Measurements from ENCODE around the gene SLC38A3.

The SLC38A3 gene

GRCh38 chr3:50183755-50184154 is 21.3 kb upstream of the SLC38A3 start:
- no peaks in the 10 kb centered on the region for H3K4me1 ChIP-seq (ENCODE audit: low read length)
- no peaks in the 10 kb centered on the region for H4K20me1 ChIP-seq (ENCODE audit: insufficient read depth, low read length)
- H3K4me2 ChIP-seq (ENCODE audit: low read length): no peak overlapping the region
- H3K9ac ChIP-seq (ENCODE audit: low read length): no peak overlapping the region
- TF ChIP-seq, protein P1, sequence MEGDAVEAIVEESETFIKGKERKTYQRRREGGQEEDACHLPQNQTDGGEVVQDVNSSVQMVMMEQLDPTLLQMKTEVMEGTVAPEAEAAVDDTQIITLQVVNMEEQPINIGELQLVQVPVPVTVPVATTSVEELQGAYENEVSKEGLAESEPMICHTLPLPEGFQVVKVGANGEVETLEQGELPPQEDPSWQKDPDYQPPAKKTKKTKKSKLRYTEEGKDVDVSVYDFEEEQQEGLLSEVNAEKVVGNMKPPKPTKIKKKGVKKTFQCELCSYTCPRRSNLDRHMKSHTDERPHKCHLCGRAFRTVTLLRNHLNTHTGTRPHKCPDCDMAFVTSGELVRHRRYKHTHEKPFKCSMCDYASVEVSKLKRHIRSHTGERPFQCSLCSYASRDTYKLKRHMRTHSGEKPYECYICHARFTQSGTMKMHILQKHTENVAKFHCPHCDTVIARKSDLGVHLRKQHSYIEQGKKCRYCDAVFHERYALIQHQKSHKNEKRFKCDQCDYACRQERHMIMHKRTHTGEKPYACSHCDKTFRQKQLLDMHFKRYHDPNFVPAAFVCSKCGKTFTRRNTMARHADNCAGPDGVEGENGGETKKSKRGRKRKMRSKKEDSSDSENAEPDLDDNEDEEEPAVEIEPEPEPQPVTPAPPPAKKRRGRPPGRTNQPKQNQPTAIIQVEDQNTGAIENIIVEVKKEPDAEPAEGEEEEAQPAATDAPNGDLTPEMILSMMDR (IDR thresholded peaks at IDR 0.05; ENCODE audit: low read depth, low read length): no peak
- no peak for TF ChIP-seq EZH2phosphoT487 (IDR thresholded peaks at IDR 0.05; ENCODE audit: low read depth)
- H3K27ac ChIP-seq (ENCODE audit: low read length): no peak overlapping the region
- no peaks in the 10 kb centered on the region for H3K36me3 ChIP-seq (replicated peaks; ENCODE audit: low read depth, low read length)
- H3K9me3 ChIP-seq (ENCODE audit: insufficient read depth, low read length): no peaks in the 10 kb centered on the region
- H3K27me3 ChIP-seq (ENCODE audit: low read depth, low read length): no peaks in the 10 kb centered on the region
- no peak overlapping the region for H3K4me3 ChIP-seq (ENCODE audit: low read length)
- no peaks in the 10 kb centered on the region for H3K79me2 ChIP-seq (ENCODE audit: low read length)
- H2AFZ ChIP-seq (ENCODE audit: low read depth, low read length): no peak overlapping the region

DNA sequence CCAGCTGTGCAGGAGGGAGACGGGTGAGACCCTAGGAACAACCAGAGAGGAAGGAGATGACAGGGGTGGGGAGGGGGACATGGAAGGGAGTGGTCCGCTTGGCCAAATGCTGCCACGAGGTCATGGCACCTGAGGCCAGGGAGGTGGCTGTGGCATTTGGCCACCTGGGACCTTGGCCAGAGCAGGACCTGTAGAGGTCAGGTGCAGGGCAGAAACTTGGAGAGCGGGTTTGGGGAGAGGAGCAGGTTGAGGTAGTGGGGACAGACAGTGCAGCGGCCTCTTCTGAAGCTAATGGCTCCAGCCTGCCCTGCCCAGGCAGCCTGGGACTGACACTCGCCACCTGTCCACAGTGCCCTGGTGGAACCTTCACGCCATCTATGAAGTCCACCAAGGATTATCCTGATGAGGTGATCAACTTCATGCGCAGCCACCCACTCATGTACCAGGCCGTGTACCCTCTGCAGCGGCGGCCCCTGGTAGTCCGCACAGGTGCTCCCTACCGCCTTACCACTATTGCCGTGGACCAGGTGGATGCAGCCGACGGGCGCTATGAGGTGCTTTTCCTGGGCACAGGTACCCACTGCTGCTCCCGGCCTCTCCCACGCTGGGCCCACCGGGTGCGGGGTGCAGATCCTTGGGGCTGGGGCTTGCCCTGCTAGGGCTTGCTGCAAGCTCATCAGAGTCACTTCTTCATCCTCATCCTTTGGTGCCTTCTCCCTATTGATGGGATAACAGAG is 20.7 kb upstream of the SLC38A3 start:
- H2AFZ ChIP-seq (ENCODE audit: low read depth, low read length): no peak overlapping the region

DNA sequence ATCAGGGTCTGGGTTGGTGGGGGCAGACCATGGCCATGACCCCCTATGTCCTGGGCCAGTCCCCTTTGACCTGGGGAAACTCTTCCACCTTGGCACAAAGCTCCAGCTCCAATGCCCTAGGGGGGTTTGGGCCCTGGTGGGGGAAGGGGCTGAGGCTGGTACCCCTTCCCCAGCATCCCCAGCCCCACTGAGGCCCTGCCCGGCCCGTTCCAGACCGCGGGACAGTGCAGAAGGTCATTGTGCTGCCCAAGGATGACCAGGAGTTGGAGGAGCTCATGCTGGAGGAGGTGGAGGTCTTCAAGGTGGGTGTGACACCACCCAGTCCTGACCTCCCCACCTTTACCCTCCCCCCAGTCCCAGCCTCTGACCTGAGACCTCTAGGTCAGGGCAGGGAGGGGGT is 19.8 kb upstream of the SLC38A3 start:
- H3K27me3 ChIP-seq (ENCODE audit: low read depth, low read length): no peaks in the 10 kb centered on the region
- H3K27ac ChIP-seq (ENCODE audit: low read length): no peak overlapping the region
- no peak overlapping the region for H3K4me3 ChIP-seq (ENCODE audit: low read length)
- no peak overlapping the region for H3K4me2 ChIP-seq (ENCODE audit: low read length)
- TF ChIP-seq, protein P1 (IDR thresholded peaks at IDR 0.05; ENCODE audit: low read depth, low read length): no peak
- TF ChIP-seq EZH2phosphoT487 (IDR thresholded peaks at IDR 0.05; ENCODE audit: low read depth): no peak
- H3K9me3 ChIP-seq (ENCODE audit: insufficient read depth, low read length): no peaks in the 10 kb centered on the region
- no peaks in the 10 kb centered on the region for H3K4me1 ChIP-seq (ENCODE audit: low read length)
- H4K20me1 ChIP-seq (ENCODE audit: insufficient read depth, low read length): no peaks in the 10 kb centered on the region
- no peak overlapping the region for H3K9ac ChIP-seq (ENCODE audit: low read length)
- H3K79me2 ChIP-seq (ENCODE audit: low read length): no peaks in the 10 kb centered on the region
- no peak overlapping the region for H2AFZ ChIP-seq (ENCODE audit: low read depth, low read length)
- H3K36me3 ChIP-seq (replicated peaks; ENCODE audit: low read depth, low read length): no peaks in the 10 kb centered on the region

More for the DNA sequence above, 20.7 kb upstream of the SLC38A3 start:
- Histone ChIP-seq H3K9me3 (ENCODE audit: insufficient read depth, low read length) (no peaks in the 10 kb centered on the region), H3K36me3 (replicated peaks; ENCODE audit: low read depth, low read length) (no peaks in the 10 kb centered on the region), H3K4me2 (ENCODE audit: low read length) (no peak overlapping the region), H3K4me3 (ENCODE audit: low read length) (no peak overlapping the region), H3K27ac (ENCODE audit: low read length) (no peak overlapping the region), H3K79me2 (ENCODE audit: low read length) (no peaks in the 10 kb centered on the region), H3K4me1 (ENCODE audit: low read length) (no peaks in the 10 kb centered on the region), H3K27me3 (ENCODE audit: low read depth, low read length) (no peaks in the 10 kb centered on the region), H4K20me1 (ENCODE audit: insufficient read depth, low read length) (no peaks in the 10 kb centered on the region), H3K9ac (ENCODE audit: low read length) (no peak overlapping the region)
- TF ChIP-seq, protein P1 (IDR thresholded peaks at IDR 0.05; ENCODE audit: low read depth, low read length): no peak
- TF ChIP-seq EZH2phosphoT487 (IDR thresholded peaks at IDR 0.05; ENCODE audit: low read depth): no peak

GRCh38 chr3:50186096-50186495 is 19.0 kb upstream of the SLC38A3 start:
- no peak overlapping the region for H3K27ac ChIP-seq (ENCODE audit: low read length)
- H2AFZ ChIP-seq (ENCODE audit: low read depth, low read length): no peak overlapping the region
- H3K4me2 ChIP-seq (ENCODE audit: low read length): no peak overlapping the region
- TF ChIP-seq, protein P1 (IDR thresholded peaks at IDR 0.05; ENCODE audit: low read depth, low read length): no peak
- no peak for TF ChIP-seq EZH2phosphoT487 (IDR thresholded peaks at IDR 0.05; ENCODE audit: low read depth)
- H3K9ac ChIP-seq (ENCODE audit: low read length): no peak overlapping the region
- no peak overlapping the region for H3K4me3 ChIP-seq (ENCODE audit: low read length)
- no peaks in the 10 kb centered on the region for H4K20me1 ChIP-seq (ENCODE audit: insufficient read depth, low read length)
- H3K4me1 ChIP-seq (ENCODE audit: low read length): no peaks in the 10 kb centered on the region
- no peaks in the 10 kb centered on the region for H3K36me3 ChIP-seq (replicated peaks; ENCODE audit: low read depth, low read length)
- no peaks in the 10 kb centered on the region for H3K27me3 ChIP-seq (ENCODE audit: low read depth, low read length)
- H3K9me3 ChIP-seq (ENCODE audit: insufficient read depth, low read length): no peaks in the 10 kb centered on the region
- no peaks in the 10 kb centered on the region for H3K79me2 ChIP-seq (ENCODE audit: low read length)

Measured in OCI-LY3 (cell line).